Nephron progenitor cell (in vitro differentiated cells): ENCODE measurements around the gene SEC31B.

Source experiments
- DNase-seq: peaks from one replicate; pipeline ENCODE4 v3.0.0; 2021
- H3K27ac Mint-ChIP-seq: 2 replicates; pipeline ENCODE4 v1.8.0; 2021; ENCODE audit warnings: mild to moderate bottlenecking, moderate library complexity, mixed read lengths
- H3K27me3 Mint-ChIP-seq: 2 replicates; pipeline ENCODE4 v1.8.0; 2021; ENCODE audit warnings: mild to moderate bottlenecking, low read depth, mixed read lengths; ENCODE audit not compliant: poor library complexity
- H3K36me3 Mint-ChIP-seq: 2 replicates; pipeline ENCODE4 v1.8.0; 2021; ENCODE audit warnings: low read depth, mixed read lengths
- H3K4me1 Mint-ChIP-seq: 2 replicates; pipeline ENCODE4 v1.8.0; 2021; ENCODE audit warnings: mixed read lengths
- H3K4me3 Mint-ChIP-seq: 2 replicates; pipeline ENCODE4 v1.8.0; 2021; ENCODE audit warnings: mild to moderate bottlenecking, moderate library complexity, mixed read lengths
- H3K9me3 Mint-ChIP-seq: 2 replicates; pipeline ENCODE4 v1.8.0; 2021; ENCODE audit warnings: mild to moderate bottlenecking, moderate library complexity, mixed read lengths
- TF ChIP-seq, protein P1 (sequence below): fragments of 200-600 bp; sonication (generic); IDR thresholded peaks from 2 replicates; pipeline ENCODE4 v1.5.0; 2021; ENCODE audit warnings: antibody characterized with exemption

SEC31B gene

GRCh38 chr10:100504096-100504495 is 15.6 kb downstream of the SEC31B start:
- H3K4me1 Mint-ChIP-seq: no peaks in the 10 kb centered on the region
- no peak for DNase-seq
- H3K9me3 Mint-ChIP-seq: no peaks in the 10 kb centered on the region
- no peaks in the 10 kb centered on the region for H3K27me3 Mint-ChIP-seq
- H3K27ac Mint-ChIP-seq: no peak overlapping the region
- H3K36me3 Mint-ChIP-seq: peaks cover 17% of the 10 kb centered on the region
- TF ChIP-seq, protein P1, sequence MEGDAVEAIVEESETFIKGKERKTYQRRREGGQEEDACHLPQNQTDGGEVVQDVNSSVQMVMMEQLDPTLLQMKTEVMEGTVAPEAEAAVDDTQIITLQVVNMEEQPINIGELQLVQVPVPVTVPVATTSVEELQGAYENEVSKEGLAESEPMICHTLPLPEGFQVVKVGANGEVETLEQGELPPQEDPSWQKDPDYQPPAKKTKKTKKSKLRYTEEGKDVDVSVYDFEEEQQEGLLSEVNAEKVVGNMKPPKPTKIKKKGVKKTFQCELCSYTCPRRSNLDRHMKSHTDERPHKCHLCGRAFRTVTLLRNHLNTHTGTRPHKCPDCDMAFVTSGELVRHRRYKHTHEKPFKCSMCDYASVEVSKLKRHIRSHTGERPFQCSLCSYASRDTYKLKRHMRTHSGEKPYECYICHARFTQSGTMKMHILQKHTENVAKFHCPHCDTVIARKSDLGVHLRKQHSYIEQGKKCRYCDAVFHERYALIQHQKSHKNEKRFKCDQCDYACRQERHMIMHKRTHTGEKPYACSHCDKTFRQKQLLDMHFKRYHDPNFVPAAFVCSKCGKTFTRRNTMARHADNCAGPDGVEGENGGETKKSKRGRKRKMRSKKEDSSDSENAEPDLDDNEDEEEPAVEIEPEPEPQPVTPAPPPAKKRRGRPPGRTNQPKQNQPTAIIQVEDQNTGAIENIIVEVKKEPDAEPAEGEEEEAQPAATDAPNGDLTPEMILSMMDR: no peak
- H3K4me3 Mint-ChIP-seq: no peak overlapping the region

DNA sequence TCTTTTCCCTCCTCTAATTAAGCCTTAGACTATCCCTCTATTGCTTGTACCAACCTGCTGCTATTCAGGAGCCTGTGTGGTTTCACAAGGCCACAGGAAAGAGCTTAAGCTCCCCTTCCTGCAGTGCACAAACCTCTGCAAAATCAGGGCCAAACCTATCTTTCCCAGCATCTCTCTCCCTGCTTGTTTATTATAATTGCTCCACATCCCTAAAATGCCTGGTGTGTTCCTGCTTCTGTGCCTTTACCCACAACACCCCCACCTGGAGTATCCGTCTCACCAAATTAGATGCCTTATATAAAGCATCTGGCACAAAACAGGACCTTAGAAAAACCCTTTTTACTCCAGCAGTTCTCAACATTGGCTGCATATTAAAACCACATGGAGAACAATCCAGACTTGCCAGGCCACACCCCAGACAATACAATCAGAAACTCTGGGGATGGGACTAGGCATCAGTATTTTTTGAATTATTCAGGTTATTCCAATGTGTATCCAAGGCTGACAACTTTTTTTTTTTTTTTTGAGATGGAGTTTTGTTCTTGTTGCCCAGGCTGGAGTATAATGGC is 16.7 kb downstream of the SEC31B start:
- Mint-ChIP-seq H3K27me3 (no peaks in the 10 kb centered on the region), H3K4me3 (no peak overlapping the region), H3K27ac (no peak overlapping the region), H3K4me1 (no peaks in the 10 kb centered on the region), H3K9me3 (no peaks in the 10 kb centered on the region), H3K36me3 (peaks cover 20% of the 10 kb centered on the region)
- TF ChIP-seq, protein P1: no peak
- DNase-seq: no peak

- Mint-ChIP-seq H3K27ac (no peak overlapping the region), H3K27me3 (no peaks in the 10 kb centered on the region), H3K4me3 (no peak overlapping the region), H3K9me3 (no peaks in the 10 kb centered on the region), H3K36me3 (peaks cover 25% of the 10 kb centered on the region), H3K4me1 (no peaks in the 10 kb centered on the region)
- TF ChIP-seq, protein P1: no peak
- no peak for DNase-seq
Observed at GRCh38 chr10:100501423-100501822, 18.2 kb downstream of the SEC31B start.

DNA sequence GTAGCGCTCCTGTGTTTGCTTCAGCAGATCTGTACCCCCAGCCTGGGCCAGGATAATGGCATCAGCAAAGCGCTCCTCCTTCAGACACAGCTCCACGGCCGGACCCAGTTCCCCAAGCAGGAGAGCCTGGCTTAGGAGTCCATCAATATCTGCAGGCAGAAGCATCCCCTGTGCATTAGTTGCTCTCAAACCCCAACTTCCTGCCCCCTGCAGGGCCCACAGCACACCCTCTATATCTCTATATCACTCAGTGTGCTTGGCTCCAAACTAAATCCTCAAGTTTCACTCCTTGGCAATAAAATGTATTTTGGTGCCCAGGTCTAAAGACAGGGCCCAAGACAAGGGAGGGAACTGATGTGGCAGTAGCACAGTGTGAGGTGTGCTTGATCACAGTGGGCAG is 21.6 kb downstream of the SEC31B start:
- Mint-ChIP-seq H3K4me3 (no peak overlapping the region), H3K36me3 (peaks cover 48% of the 10 kb centered on the region), H3K9me3 (no peaks in the 10 kb centered on the region), H3K27ac (no peak overlapping the region), H3K4me1 (no peaks in the 10 kb centered on the region), H3K27me3 (peaks cover 6% of the 10 kb centered on the region)
- TF ChIP-seq, protein P1: no peak
- DNase-seq: no peak

- Mint-ChIP-seq H3K4me1 (no peaks in the 10 kb centered on the region), H3K36me3 (peaks cover 48% of the 10 kb centered on the region), H3K9me3 (no peaks in the 10 kb centered on the region), H3K27me3 (peaks cover 6% of the 10 kb centered on the region), H3K27ac (no peak overlapping the region), H3K4me3 (no peak overlapping the region)
- no peak for DNase-seq
- TF ChIP-seq, protein P1: no peak
Observed at GRCh38 chr10:100496567-100496966, 23.1 kb downstream of the SEC31B start.

- peaks cover 11% of the 10 kb centered on the region for H3K4me1 Mint-ChIP-seq
- H3K9me3 Mint-ChIP-seq: no peaks in the 10 kb centered on the region
- H3K36me3 Mint-ChIP-seq: peaks cover 59% of the 10 kb centered on the region
- no peak for DNase-seq
- H3K27ac Mint-ChIP-seq: no peak overlapping the region
- peaks cover 17% of the 10 kb centered on the region for H3K27me3 Mint-ChIP-seq
- TF ChIP-seq, protein P1: no peak
- H3K4me3 Mint-ChIP-seq: no peak overlapping the region
Observed at GRCh38 chr10:100490531-100490930, 29.1 kb downstream of the SEC31B start.
